GM11168 (cell line): ENCODE results near the gene UTP20.
"Not testable (repeated sequence)": the region's sequence is repeated elsewhere in the genome, so short reads cannot be mapped to it uniquely, and the experiment has no call there.

Source experiments
- in situ Hi-C: fragments of 300-500 bp; cut with MboI; formaldehyde crosslinking; loops from one replicate; pipeline ENCODE4 v1.12.0; 2022; ENCODE audit warnings: low sequenced_read_pairs; ENCODE audit not compliant: unreplicated experiment

Gene UTP20

DNA sequence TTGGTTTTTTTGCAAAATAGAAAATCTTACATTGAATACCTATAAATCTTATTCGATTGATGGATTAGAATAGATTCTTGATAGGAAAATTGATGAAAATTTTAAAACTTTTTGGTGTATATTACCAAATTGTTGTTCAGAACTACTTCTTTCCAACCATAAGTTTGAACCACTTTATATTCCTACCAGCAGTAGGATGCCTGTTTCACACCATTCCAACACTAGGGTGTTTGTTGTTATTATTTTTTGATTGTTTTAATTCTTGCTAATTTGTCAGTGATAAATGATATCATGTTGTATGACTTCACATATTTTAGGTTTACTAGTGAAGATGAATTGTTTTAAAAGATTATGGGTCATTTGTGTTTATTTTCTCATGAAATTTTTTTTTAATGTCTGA, 43.4 kb downstream of the UTP20 start:
- in situ Hi-C loops, result no loop called here

- in situ Hi-C loops, result no loop called here
Observed at GRCh38 chr12:101325590-101325989, 45.7 kb downstream of the UTP20 start.

- in situ Hi-C loops, result no loop called here
Observed at GRCh38 chr12:101327051-101327450, 47.1 kb downstream of the UTP20 start.

DNA sequence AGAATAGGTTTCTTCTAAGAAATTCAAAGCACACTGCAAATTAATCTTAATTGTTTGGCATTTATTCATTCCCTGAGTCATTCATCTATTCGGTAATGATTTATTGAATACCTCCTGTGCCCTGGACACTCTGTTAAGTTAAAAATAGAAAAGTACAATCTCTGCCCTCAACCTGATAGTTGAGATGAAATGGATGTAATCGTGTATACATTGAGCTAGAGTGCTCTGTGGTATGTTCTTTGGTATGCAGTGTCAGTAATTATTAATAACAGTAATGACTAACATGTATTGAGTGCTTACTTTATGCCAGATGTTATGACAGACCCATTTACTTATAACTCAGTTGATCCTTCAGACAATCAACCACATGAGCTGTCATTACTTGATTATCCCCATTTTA, 47.6 kb downstream of the UTP20 start:
- in situ Hi-C loops, result no loop called here

GRCh38 chr12:101328917-101329316, 49.0 kb downstream of the UTP20 start:
- in situ Hi-C loops, result no loop called here

- in situ Hi-C loops, result no loop called here
Observed at GRCh38 chr12:101330631-101331030, 50.7 kb downstream of the UTP20 start.

DNA sequence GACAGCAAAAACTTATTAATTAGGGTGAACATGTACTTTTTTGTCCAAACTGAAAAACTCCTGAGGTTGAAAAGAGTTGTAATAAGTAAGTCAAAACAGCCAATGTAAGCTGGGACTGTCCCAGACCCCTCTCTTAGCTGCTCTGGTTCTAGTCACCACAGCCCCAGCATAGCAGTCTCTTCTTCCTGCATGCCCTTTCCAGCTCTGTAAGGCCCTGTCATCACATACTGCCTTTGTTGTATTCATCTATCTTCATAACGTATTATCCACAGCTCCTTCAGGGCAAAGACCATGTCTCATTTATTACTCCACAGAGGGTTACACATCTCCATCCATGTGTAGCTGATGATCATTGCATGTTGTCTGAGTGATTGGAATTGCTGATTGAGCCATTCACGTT, 56.5 kb downstream of the UTP20 start:
- in situ Hi-C loops, result no loop called here

GRCh38 chr12:101338087-101338486, 58.2 kb downstream of the UTP20 start:
- in situ Hi-C loops, result no loop called here

DNA sequence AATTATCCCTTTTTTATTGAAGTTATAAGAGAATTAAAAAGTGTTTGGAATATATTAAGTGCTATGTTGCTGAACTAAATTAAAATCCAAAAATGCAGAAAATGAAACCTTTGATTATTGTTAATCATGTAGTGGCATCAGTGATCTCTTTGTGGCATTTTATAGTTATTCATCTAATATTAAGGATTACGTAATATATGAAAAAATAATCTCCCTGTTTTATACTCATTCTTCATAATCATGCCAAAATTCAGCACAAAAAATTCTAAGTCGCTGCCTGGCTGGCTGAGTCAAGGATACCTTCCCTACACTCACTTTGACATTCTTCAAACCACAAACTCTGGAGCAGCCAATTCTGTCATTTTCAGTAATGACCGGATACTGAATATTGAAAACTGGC, 64.0 kb downstream of the UTP20 start:
- in situ Hi-C loops, result no loop called here

GRCh38 chr12:101351682-101352081, 71.8 kb downstream of the UTP20 start:
- in situ Hi-C loops, result no loop called here

DNA sequence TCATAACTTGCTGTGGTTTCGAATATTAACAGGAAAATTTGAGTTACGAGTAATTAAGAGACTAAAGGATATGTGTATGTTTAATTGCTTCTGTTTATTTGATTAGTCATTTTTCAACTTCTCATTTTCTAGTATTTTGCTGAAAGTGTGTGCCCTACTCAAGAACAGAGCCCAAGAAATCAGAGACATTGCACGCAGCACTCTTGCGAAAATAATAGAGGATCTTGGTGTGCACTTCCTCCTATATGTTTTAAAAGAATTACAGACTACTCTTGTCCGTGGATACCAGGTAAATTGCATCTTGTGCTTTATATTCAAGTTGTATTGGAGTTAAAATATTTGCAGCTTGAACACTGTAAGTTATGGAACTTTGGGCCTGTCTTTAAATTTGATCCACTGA, 76.9 kb downstream of the UTP20 start:
- in situ Hi-C loops, result no loop called here

DNA sequence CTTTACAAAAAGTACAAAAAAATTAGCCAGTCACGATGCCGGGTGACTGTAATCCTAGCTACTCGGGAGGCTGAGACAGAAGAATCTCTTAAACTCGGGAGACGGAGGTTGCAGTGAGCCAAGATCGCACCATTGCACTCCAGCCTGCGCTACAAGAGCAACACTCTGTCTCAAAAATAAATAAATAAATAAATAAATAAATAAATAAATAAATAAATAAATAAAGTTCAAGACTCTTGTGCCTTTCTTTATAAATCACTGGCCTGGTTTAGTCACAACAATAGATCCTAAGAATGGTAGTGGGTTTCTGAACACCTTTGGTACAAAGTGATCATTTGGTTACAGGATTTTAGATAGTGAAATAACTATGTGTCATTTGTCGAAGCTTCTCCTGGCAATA, 81.5 kb downstream of the UTP20 start:
- in situ Hi-C loops, result no loop called here

- in situ Hi-C loops, result no loop called here
Observed at GRCh38 chr12:101368016-101368415, 88.1 kb downstream of the UTP20 start.

GRCh38 chr12:101372431-101372830, 92.5 kb downstream of the UTP20 start:
- in situ Hi-C loops, result no loop called here

DNA sequence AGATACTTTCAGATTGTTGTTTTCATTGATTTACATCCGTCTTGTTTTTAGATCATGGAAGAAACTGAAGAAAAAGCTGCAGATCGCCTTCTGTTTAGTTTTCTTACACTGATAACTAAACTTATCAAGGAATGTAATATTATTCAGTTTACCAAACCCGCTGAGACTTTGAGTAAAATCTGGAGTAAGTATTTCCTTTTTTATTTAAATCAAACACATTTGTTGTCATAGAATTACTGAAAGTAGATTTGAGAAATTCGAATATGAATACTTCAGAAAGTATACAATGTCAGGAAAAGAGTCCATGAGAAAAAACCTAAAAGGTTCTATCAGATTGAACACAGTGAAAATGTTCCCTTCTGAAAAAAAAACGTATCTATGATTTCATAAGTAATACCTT, 95.7 kb downstream of the UTP20 start:
- in situ Hi-C loops, result no loop called here

- in situ Hi-C loops, result no loop called here
Observed at GRCh38 chr12:101379149-101379548, 99.2 kb downstream of the UTP20 start.

DNA sequence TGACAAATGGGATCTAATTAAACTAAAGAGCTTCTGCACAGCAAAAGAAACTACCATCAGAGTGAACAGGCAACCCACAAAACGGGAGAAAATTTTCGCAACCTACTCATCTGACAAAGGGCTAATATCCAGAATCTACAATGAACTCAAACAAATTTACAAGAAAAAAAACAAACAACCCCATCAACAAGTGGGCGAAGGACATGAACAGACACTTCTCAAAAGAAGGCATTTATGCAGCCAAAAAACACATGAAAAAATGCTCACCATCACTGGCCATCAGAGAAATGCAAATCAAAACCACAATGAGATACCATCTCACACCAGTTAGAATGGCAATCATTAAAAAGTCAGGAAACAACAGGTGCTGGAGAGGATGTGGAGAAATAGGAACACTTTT, 111.3 kb downstream of the UTP20 start:
- in situ Hi-C loops, result not testable (repeated sequence)

DNA sequence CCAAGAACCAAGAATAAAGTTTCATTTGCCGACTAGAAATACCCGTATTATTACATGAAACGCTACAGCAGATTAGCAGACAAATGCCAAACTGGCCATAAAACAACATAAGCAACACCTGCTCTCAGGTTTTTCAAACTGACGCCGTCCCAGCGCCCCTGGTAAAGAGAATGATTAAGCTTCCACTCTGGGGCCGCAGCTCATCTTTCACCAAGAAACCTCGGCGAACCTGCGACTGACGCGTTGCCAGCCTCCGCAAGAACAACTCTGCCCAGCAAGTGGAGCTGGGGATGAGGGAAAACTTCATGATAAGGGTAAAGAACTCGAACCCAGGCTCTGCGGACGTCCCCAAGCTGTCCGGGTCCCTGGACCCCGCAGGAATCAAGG, 127.1 kb downstream of the UTP20 start:
- in situ Hi-C loops, result loop anchor here (25.0 kb wide), 1 partner anchor 455 kb away; no protein-coding TSS in a partner anchor

GRCh38 chr12:101407436-101408345, 127.8 kb downstream of the UTP20 start, which contains the start of gene ARL1:
ARL1 (minus strand) TSS chr12:101407772; CDS start chr12:101407645, 127 bp downstream.
- in situ Hi-C loops, result loop anchor here (25.0 kb wide), 1 partner anchor 455 kb away; no protein-coding TSS in a partner anchor

GRCh38 chr12:101410169-101410568, 130.3 kb downstream of the UTP20 start:
- in situ Hi-C loops, result loop anchor here (25.0 kb wide), 1 partner anchor 452 kb away; no protein-coding TSS in a partner anchor

DNA sequence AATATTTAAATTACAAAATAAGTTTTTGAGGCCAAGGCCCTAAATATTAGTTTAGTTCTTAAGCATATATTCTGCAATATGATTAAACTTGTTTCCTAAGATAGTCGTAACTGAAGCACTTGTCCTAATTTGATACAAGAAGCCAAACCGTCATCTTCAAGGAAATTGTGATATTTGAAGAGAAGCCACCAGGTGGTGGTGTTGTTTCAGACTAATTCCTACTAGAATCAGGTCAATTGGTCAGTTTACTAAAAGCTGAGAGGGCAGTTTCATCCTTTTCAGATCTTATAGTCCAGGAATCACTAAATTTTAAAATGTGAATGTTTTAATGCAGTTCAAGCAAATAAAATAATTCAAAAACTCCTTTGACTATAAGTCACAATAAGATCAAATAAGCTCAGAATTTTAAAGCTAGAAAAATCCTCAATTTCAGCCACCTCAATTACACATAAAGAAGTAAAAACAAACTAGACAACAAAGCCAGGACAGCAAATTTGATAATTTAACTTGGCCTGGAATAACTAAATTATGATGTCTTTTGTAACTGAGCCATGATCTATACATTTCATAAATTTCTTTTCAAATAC, 134.7 kb downstream of the UTP20 start:
- in situ Hi-C loops, result loop anchor here (5.0 to 25.0 kb wide), 2 partner anchors 353 to 448 kb away; no protein-coding TSS in a partner anchor
